ENCODE measurements around the gene SYT13.

Gene SYT13

GRCh38 chr11:45274206-45274605 is 11.9 kb downstream of the SYT13 start:
- no peaks in the 10 kb centered on the region for H3K9me3 ChIP-seq (ENCODE audit: insufficient read depth, low read length)
- H3K9ac ChIP-seq (ENCODE audit: insufficient read length, low read depth): no peak overlapping the region
- peaks cover 2% of the 10 kb centered on the region for H3K27me3 ChIP-seq (ENCODE audit: insufficient read depth, insufficient read length)
- H3K4me3 ChIP-seq (ENCODE audit: insufficient read length, low read depth): no peak overlapping the region
- H3K4me1 ChIP-seq (ENCODE audit: insufficient read depth, insufficient read length): no peaks in the 10 kb centered on the region
- no peak for DNase-seq (ENCODE audit: low read depth, low spot score)
- TF ChIP-seq YY1 (IDR thresholded peaks at IDR 0.05; ENCODE audit: insufficient read depth, insufficient read length): no peak
- TF ChIP-seq SUZ12 (IDR thresholded peaks at IDR 0.05; ENCODE audit: extremely low read depth, insufficient read depth, insufficient read length): no peak
- TF ChIP-seq ZNF274 (IDR thresholded peaks at IDR 0.05; ENCODE audit: low read depth, low read length): no peak
- H3K36me3 ChIP-seq (ENCODE audit: insufficient read depth, insufficient read length, low read length): no peaks in the 10 kb centered on the region

- DNase-seq (ENCODE audit: low read depth, low spot score): no peak
- Histone ChIP-seq H3K4me1 (ENCODE audit: insufficient read depth, insufficient read length) (no peaks in the 10 kb centered on the region), H3K36me3 (ENCODE audit: insufficient read depth, insufficient read length, low read length) (no peaks in the 10 kb centered on the region), H3K27me3 (ENCODE audit: insufficient read depth, insufficient read length) (peaks cover 2% of the 10 kb centered on the region), H3K9ac (ENCODE audit: insufficient read length, low read depth) (no peak overlapping the region), H3K9me3 (ENCODE audit: insufficient read depth, low read length) (no peaks in the 10 kb centered on the region), H3K4me3 (ENCODE audit: insufficient read length, low read depth) (no peak overlapping the region)
- TF ChIP-seq YY1 (IDR thresholded peaks at IDR 0.05; ENCODE audit: insufficient read depth, insufficient read length) (no peak), ZNF274 (IDR thresholded peaks at IDR 0.05; ENCODE audit: low read depth, low read length) (no peak), SUZ12 (IDR thresholded peaks at IDR 0.05; ENCODE audit: extremely low read depth, insufficient read depth, insufficient read length) (no peak)
Measured at GRCh38 chr11:45273509-45273908, 12.6 kb downstream of the SYT13 start.

GRCh38 chr11:45272701-45273100 is 13.4 kb downstream of the SYT13 start:
- H3K4me1 ChIP-seq (ENCODE audit: insufficient read depth, insufficient read length): no peaks in the 10 kb centered on the region
- TF ChIP-seq SUZ12 (IDR thresholded peaks at IDR 0.05; ENCODE audit: extremely low read depth, insufficient read depth, insufficient read length) (no peak), YY1 (IDR thresholded peaks at IDR 0.05; ENCODE audit: insufficient read depth, insufficient read length) (no peak), ZNF274 (IDR thresholded peaks at IDR 0.05; ENCODE audit: low read depth, low read length) (no peak)
- H3K9ac ChIP-seq (ENCODE audit: insufficient read length, low read depth): no peak overlapping the region
- H3K27me3 ChIP-seq (ENCODE audit: insufficient read depth, insufficient read length): peaks cover 2% of the 10 kb centered on the region
- no peaks in the 10 kb centered on the region for H3K9me3 ChIP-seq (ENCODE audit: insufficient read depth, low read length)
- DNase-seq (ENCODE audit: low read depth, low spot score): no peak
- H3K4me3 ChIP-seq (ENCODE audit: insufficient read length, low read depth): no peak overlapping the region
- H3K36me3 ChIP-seq (ENCODE audit: insufficient read depth, insufficient read length, low read length): no peaks in the 10 kb centered on the region

GRCh38 chr11:45270946-45271716 is 15.0 kb downstream of the SYT13 start:
- no peaks in the 10 kb centered on the region for H3K4me1 ChIP-seq (ENCODE audit: insufficient read depth, insufficient read length)
- H3K9ac ChIP-seq (ENCODE audit: insufficient read length, low read depth): no peak overlapping the region
- peaks cover 2% of the 10 kb centered on the region for H3K27me3 ChIP-seq (ENCODE audit: insufficient read depth, insufficient read length)
- TF ChIP-seq YY1 (IDR thresholded peaks at IDR 0.05; ENCODE audit: insufficient read depth, insufficient read length): no peak
- TF ChIP-seq SUZ12 (IDR thresholded peaks at IDR 0.05; ENCODE audit: extremely low read depth, insufficient read depth, insufficient read length): no peak
- no peak for TF ChIP-seq ZNF274 (IDR thresholded peaks at IDR 0.05; ENCODE audit: low read depth, low read length)
- H3K36me3 ChIP-seq (ENCODE audit: insufficient read depth, insufficient read length, low read length): no peaks in the 10 kb centered on the region
- DNase-seq (ENCODE audit: low read depth, low spot score): no peak
- no peaks in the 10 kb centered on the region for H3K9me3 ChIP-seq (ENCODE audit: insufficient read depth, low read length)
- H3K4me3 ChIP-seq (ENCODE audit: insufficient read length, low read depth): no peak overlapping the region

- no peaks in the 10 kb centered on the region for H3K9me3 ChIP-seq (ENCODE audit: insufficient read depth, low read length)
Measured at GRCh38 chr11:45269678-45270077, 16.5 kb downstream of the SYT13 start.

GRCh38 chr11:45267652-45268299 is 18.4 kb downstream of the SYT13 start:
- Histone ChIP-seq H3K9me3 (ENCODE audit: insufficient read depth, low read length) (no peaks in the 10 kb centered on the region), H3K4me1 (ENCODE audit: insufficient read depth, insufficient read length) (no peaks in the 10 kb centered on the region), H3K9ac (ENCODE audit: insufficient read length, low read depth) (no peak overlapping the region), H3K36me3 (ENCODE audit: insufficient read depth, insufficient read length, low read length) (no peaks in the 10 kb centered on the region), H3K27me3 (ENCODE audit: insufficient read depth, insufficient read length) (no peaks in the 10 kb centered on the region), H3K4me3 (ENCODE audit: insufficient read length, low read depth) (no peak overlapping the region)
- TF ChIP-seq SUZ12 (IDR thresholded peaks at IDR 0.05; ENCODE audit: extremely low read depth, insufficient read depth, insufficient read length): no peak
- no peak for TF ChIP-seq ZNF274 (IDR thresholded peaks at IDR 0.05; ENCODE audit: low read depth, low read length)
- no peak for TF ChIP-seq YY1 (IDR thresholded peaks at IDR 0.05; ENCODE audit: insufficient read depth, insufficient read length)
- DNase-seq (ENCODE audit: low read depth, low spot score): no peak

More at GRCh38 chr11:45269678-45270077, 16.5 kb downstream of the SYT13 start:
- DNase-seq (ENCODE audit: low read depth, low spot score): no peak
- H3K36me3 ChIP-seq (ENCODE audit: insufficient read depth, insufficient read length, low read length): no peaks in the 10 kb centered on the region
- TF ChIP-seq YY1 (IDR thresholded peaks at IDR 0.05; ENCODE audit: insufficient read depth, insufficient read length) (no peak), SUZ12 (IDR thresholded peaks at IDR 0.05; ENCODE audit: extremely low read depth, insufficient read depth, insufficient read length) (no peak), ZNF274 (IDR thresholded peaks at IDR 0.05; ENCODE audit: low read depth, low read length) (no peak)
- no peak overlapping the region for H3K4me3 ChIP-seq (ENCODE audit: insufficient read length, low read depth)
- no peak overlapping the region for H3K9ac ChIP-seq (ENCODE audit: insufficient read length, low read depth)
- H3K27me3 ChIP-seq (ENCODE audit: insufficient read depth, insufficient read length): no peaks in the 10 kb centered on the region
- no peaks in the 10 kb centered on the region for H3K4me1 ChIP-seq (ENCODE audit: insufficient read depth, insufficient read length)

- TF ChIP-seq ZNF274 (IDR thresholded peaks at IDR 0.05; ENCODE audit: low read depth, low read length) (no peak), SUZ12 (IDR thresholded peaks at IDR 0.05; ENCODE audit: extremely low read depth, insufficient read depth, insufficient read length) (no peak), YY1 (IDR thresholded peaks at IDR 0.05; ENCODE audit: insufficient read depth, insufficient read length) (no peak)
- Histone ChIP-seq H3K27me3 (ENCODE audit: insufficient read depth, insufficient read length) (no peaks in the 10 kb centered on the region), H3K9me3 (ENCODE audit: insufficient read depth, low read length) (no peaks in the 10 kb centered on the region), H3K9ac (ENCODE audit: insufficient read length, low read depth) (no peak overlapping the region), H3K4me3 (ENCODE audit: insufficient read length, low read depth) (no peak overlapping the region), H3K36me3 (ENCODE audit: insufficient read depth, insufficient read length, low read length) (no peaks in the 10 kb centered on the region), H3K4me1 (ENCODE audit: insufficient read depth, insufficient read length) (no peaks in the 10 kb centered on the region)
- DNase-seq (ENCODE audit: low read depth, low spot score): no peak
Measured at GRCh38 chr11:45267052-45267451, 19.1 kb downstream of the SYT13 start.
